Hematopoietic multipotent progenitor cell (in vitro differentiated cells): ENCODE results near the gene CEP112. TPM values are rescaled to one million over a fixed set of nuclear protein-coding genes. Genes with fewer than 3 reads are reported as not detected.

Experiments used
- total RNA-seq: library from RNA; depleted of rRNA; stranded (reverse); fragments of >200 nt; gene quantifications from one replicate; pipeline ENCODE4 v1.2.3, GENCODE V29; 2012

The CEP112 gene
- total RNA-seq, 1 donor: 1.1 TPM

Other genes with a start within 250 kb of the CEP112 start
- gene APOH, start 37.3 kb upstream of the CEP112 start, total RNA-seq: not detected
- 0.54 TPM for gene PRKCA, start 110.5 kb upstream of the CEP112 start, total RNA-seq